ENCODE results near the gene TMCC2. TPM values are rescaled to one million over a fixed set of nuclear protein-coding genes. Genes with fewer than 3 reads are reported as not detected.

The TMCC2 gene
- total RNA-seq, 1 experiment from 2014 or later, result 2.7 TPM

DNA sequence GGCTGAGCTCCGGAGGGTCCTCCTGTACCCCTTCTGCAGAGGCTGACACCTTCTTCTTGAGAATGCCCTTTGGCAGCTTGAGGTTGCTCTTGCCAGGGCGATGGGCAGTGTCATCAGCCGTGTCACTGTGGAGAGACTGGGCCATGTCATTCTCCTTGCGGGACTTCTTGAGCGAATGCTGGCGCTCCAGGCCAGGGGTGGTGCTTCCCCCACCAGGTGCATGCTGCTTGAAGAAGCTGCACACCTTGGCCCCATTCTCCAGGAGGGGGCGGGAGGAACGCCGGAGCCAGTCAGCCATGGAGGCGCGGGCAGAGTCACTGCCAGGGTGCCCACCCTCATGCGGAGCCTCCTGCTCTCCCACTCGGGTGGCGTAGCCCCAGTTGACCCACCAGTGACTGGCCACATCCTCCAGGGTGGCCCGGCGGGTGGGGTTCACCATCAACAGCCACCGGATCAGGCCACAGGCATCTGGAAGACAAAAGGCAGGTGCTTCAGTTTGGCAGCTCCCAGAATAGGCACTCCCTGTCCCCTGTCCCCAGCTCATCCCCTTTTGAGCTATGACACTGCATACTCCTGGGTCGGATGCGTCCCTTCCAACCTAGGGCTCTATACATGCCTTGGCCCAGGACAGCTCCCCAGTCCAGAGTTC lies 76.4 kb downstream of the TMCC2 start:
- Histone ChIP-seq H3K4me1 (ENCODE audit: control insufficient read depth in 1 of 2, insufficient read depth in 2 of 2, low read length in 2 of 2) (peaks cover 28 to 41% of the 10 kb centered on the region in 2 experiments), H2AFZ (ENCODE audit: low read depth, low read length, poor library complexity, severe bottlenecking) (no peak overlapping the region), H3K9ac (ENCODE audit: low read length) (no peak overlapping the region), H3K9me3 (ENCODE audit: control insufficient read depth in 1 of 2, insufficient read depth in 1 of 2, low read depth in 1 of 2, low read length in 2 of 2) (no peaks in the 10 kb centered on the region), H3K27ac (ENCODE audit: low read depth, low read length) (no peak overlapping the region), H3K4me3 (replicated peaks in 1 of 2; ENCODE audit: low read depth in 1 of 2, low read length in 2 of 2) (no peak overlapping the region), H3K27me3 (ENCODE audit: insufficient read depth, low read length) (no peaks in the 10 kb centered on the region), H3K36me3 (ENCODE audit: control insufficient read depth in 1 of 2, insufficient read depth in 2 of 2, low read length in 2 of 2) (peaks cover 3 to 11% of the 10 kb centered on the region in 2 experiments; a peak in 2 of 4 replicates), H4K20me1 (ENCODE audit: insufficient read depth) (no peaks in the 10 kb centered on the region), H3K4me2 (ENCODE audit: low read length) (no peak overlapping the region), H3K9me2 (ENCODE audit: insufficient read depth) (no peaks in the 10 kb centered on the region), H3K79me2 (ENCODE audit: insufficient read depth, low read length) (no peaks in the 10 kb centered on the region)
- ChIA-PET RAD21 (ENCODE audit: low non-redundant PET in 1 of 2, low total read pairs in 2 of 2, uncharacterized antibody in 2 of 2, unreplicated experiment in 2 of 2) (no interaction called here), CTCF (no interaction called here), POLR2A (no interaction called here)
- no peak for DNase-seq (ENCODE audit: low read depth, low spot score)
- no TSS peak for BruUV-seq (replicated peaks)
- TF ChIP-seq CBX3 (IDR thresholded peaks at IDR 0.05; ENCODE audit: low read depth), result no peak
- TF ChIP-seq, protein P1, sequence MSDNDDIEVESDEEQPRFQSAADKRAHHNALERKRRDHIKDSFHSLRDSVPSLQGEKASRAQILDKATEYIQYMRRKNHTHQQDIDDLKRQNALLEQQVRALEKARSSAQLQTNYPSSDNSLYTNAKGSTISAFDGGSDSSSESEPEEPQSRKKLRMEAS (IDR thresholded peaks at IDR 0.05), result no peak
- no peak for TF ChIP-seq POLR2A (IDR thresholded peaks at IDR 0.05; ENCODE audit: borderline replicate concordance, extremely low read depth, insufficient read depth, insufficient read length)
- TF ChIP-seq EZH2phosphoT487 (IDR thresholded peaks at IDR 0.05; ENCODE audit: borderline replicate concordance), result no peak
- TF ChIP-seq SP1 (IDR thresholded peaks at IDR 0.05; ENCODE audit: low read depth), result no peak
- no peak for TF ChIP-seq JUND (IDR thresholded peaks at IDR 0.05)
- TF ChIP-seq, protein P2, sequence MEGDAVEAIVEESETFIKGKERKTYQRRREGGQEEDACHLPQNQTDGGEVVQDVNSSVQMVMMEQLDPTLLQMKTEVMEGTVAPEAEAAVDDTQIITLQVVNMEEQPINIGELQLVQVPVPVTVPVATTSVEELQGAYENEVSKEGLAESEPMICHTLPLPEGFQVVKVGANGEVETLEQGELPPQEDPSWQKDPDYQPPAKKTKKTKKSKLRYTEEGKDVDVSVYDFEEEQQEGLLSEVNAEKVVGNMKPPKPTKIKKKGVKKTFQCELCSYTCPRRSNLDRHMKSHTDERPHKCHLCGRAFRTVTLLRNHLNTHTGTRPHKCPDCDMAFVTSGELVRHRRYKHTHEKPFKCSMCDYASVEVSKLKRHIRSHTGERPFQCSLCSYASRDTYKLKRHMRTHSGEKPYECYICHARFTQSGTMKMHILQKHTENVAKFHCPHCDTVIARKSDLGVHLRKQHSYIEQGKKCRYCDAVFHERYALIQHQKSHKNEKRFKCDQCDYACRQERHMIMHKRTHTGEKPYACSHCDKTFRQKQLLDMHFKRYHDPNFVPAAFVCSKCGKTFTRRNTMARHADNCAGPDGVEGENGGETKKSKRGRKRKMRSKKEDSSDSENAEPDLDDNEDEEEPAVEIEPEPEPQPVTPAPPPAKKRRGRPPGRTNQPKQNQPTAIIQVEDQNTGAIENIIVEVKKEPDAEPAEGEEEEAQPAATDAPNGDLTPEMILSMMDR (IDR thresholded peaks at IDR 0.05 in 2 of 3, conservative IDR thresholded peaks at IDR 0.05 in 1 of 3; ENCODE audit: borderline replicate concordance in 1 of 3, insufficient read depth in 1 of 3, low read depth in 2 of 3, low read length in 2 of 3), result no peak
- no peak for TF ChIP-seq SRF (IDR thresholded peaks at IDR 0.05; ENCODE audit: low read depth)
- TF ChIP-seq YY1 (IDR thresholded peaks at IDR 0.05; ENCODE audit: extremely low read depth, insufficient replicate concordance, low read depth, low read length), result no peak
- no peak for TF ChIP-seq SIN3A (IDR thresholded peaks at IDR 0.05; ENCODE audit: low read depth)
- no peak for TF ChIP-seq FOSL1 (IDR thresholded peaks at IDR 0.05; ENCODE audit: low read depth)
- no peak for TF ChIP-seq EZH2 (IDR thresholded peaks at IDR 0.05)
- TF ChIP-seq CEBPB (IDR thresholded peaks at IDR 0.05; ENCODE audit: low read depth), result no peak
- TF ChIP-seq EGR1 (IDR thresholded peaks at IDR 0.05; ENCODE audit: low read depth), result no peak
- no peak for TF ChIP-seq TCF7L2 (IDR thresholded peaks at IDR 0.05; ENCODE audit: borderline replicate concordance, extremely low read depth, insufficient read depth, insufficient read length)
- TF ChIP-seq POLR2AphosphoS5 (IDR thresholded peaks at IDR 0.05; ENCODE audit: low read depth, low read length), result no peak
- TF ChIP-seq ELF1 (IDR thresholded peaks at IDR 0.05; ENCODE audit: borderline replicate concordance, low read depth), result no peak
- TF ChIP-seq ZFX (IDR thresholded peaks at IDR 0.05), result no peak
- intact Hi-C loops (cut with micrococcal nuclease), result no loop called here
- ATAC-seq, result no peak
